SK-N-SH treated with all-trans-retinoic acid at 6 μM for 48 hours (cell line): ENCODE data around the gene PACSIN2.

Experiments used
- ATAC-seq: fragments of 200-7000 bp; cut with Tn5 transposase; 3 replicates; pipeline ENCODE4 v1.9.1; 2020; ENCODE audit warnings: mild to moderate bottlenecking, moderate library complexity
- ARNTL ChIP-seq: fragments of 450-650 bp; formaldehyde crosslinking; IDR thresholded peaks from 2 replicates; pipeline ENCODE4 v1.5.0; 2020; ENCODE audit warnings: low read depth, mild to moderate bottlenecking, moderate library complexity, borderline replicate concordance
- BACH2 ChIP-seq: fragments of 250-450 bp; sonication (Bioruptor Pico); IDR thresholded peaks from 2 replicates; pipeline ENCODE4 v1.9.0; 2021; ENCODE audit warnings: mild to moderate bottlenecking, borderline replicate concordance
- CREB5 ChIP-seq: fragments of 250-450 bp; sonication (Bioruptor Pico); IDR thresholded peaks from 2 replicates; pipeline ENCODE4 v1.5.1; 2020; ENCODE audit warnings: low read depth, mild to moderate bottlenecking, moderate library complexity
- CSDC2 ChIP-seq: fragments of 250-450 bp; sonication (Bioruptor Pico); IDR thresholded peaks from 2 replicates; pipeline ENCODE4 v1.5.0; 2020; ENCODE audit warnings: mild to moderate bottlenecking, moderate library complexity
- ESRRG ChIP-seq: fragments of 250-450 bp; sonication (Bioruptor Pico); IDR thresholded peaks from 2 replicates; pipeline ENCODE4 v1.6.1; 2021; ENCODE audit warnings: mild to moderate bottlenecking
- GLIS3 ChIP-seq: fragments of 250-450 bp; sonication (Bioruptor Pico); IDR thresholded peaks from 2 replicates; pipeline ENCODE4 v1.5.0; 2020; ENCODE audit warnings: mild to moderate bottlenecking, moderate library complexity
- ISL1 ChIP-seq: fragments of 250-450 bp; sonication (Bioruptor Pico); IDR thresholded peaks from 2 replicates; pipeline ENCODE4 v2.1.2; 2022; ENCODE audit warnings: mild to moderate bottlenecking, moderate library complexity
- OSR1 ChIP-seq: fragments of 250-450 bp; sonication (Bioruptor Pico); IDR thresholded peaks from 2 replicates; pipeline ENCODE4 v1.8.0; 2022; ENCODE audit warnings: moderate library complexity, mild to moderate bottlenecking, inconsistent platforms
- POU6F1 ChIP-seq: fragments of 250-450 bp; sonication (Bioruptor Pico); IDR thresholded peaks from 2 replicates; pipeline ENCODE4 v1.8.0; 2021; ENCODE audit warnings: low read depth, mild to moderate bottlenecking, moderate library complexity, borderline replicate concordance
- PPARA ChIP-seq: fragments of 250-450 bp; sonication (Bioruptor Pico); IDR thresholded peaks from 2 replicates; pipeline ENCODE4 v1.5.0; 2020; ENCODE audit warnings: mild to moderate bottlenecking, borderline replicate concordance
- RARB ChIP-seq: fragments of 250-450 bp; sonication (Bioruptor Pico); IDR thresholded peaks from 2 replicates; pipeline ENCODE4 v1.8.0; 2021; ENCODE audit warnings: mild to moderate bottlenecking, moderate library complexity
- TCF4 ChIP-seq: fragments of 250-450 bp; sonication (Bioruptor Pico); IDR thresholded peaks from 2 replicates; pipeline ENCODE4 v1.8.0; 2021; ENCODE audit warnings: mild to moderate bottlenecking, moderate library complexity, borderline replicate concordance
- TOX ChIP-seq: fragments of 250-450 bp; sonication (Bioruptor Pico); IDR thresholded peaks from 2 replicates; pipeline ENCODE4 v1.8.0; 2021; ENCODE audit warnings: mild to moderate bottlenecking, moderate library complexity, borderline replicate concordance
- ZC3H10 ChIP-seq: fragments of 250-450 bp; sonication (Bioruptor Pico); IDR thresholded peaks from 2 replicates; pipeline ENCODE4 v1.5.1; 2021; ENCODE audit warnings: mild to moderate bottlenecking, moderate library complexity
- ZFP3 ChIP-seq: fragments of 250-450 bp; sonication (Bioruptor Pico); IDR thresholded peaks from 2 replicates; pipeline ENCODE4 v1.5.0; 2020; ENCODE audit warnings: mild to moderate bottlenecking, moderate library complexity
- ZNF565 ChIP-seq: fragments of 450-650 bp; formaldehyde crosslinking; conservative IDR thresholded peaks from 2 replicates; pipeline ENCODE4 v1.5.0; 2020; ENCODE audit warnings: low read depth, mild to moderate bottlenecking, moderate library complexity
- ZNF70 ChIP-seq: fragments of 450-650 bp; formaldehyde crosslinking; IDR thresholded peaks from 2 replicates; pipeline ENCODE4 v1.5.0; 2020; ENCODE audit warnings: mild to moderate bottlenecking, moderate library complexity
- ZNF8 ChIP-seq: fragments of 450-650 bp; formaldehyde crosslinking; IDR thresholded peaks from 2 replicates; pipeline ENCODE4 v1.5.0; 2020; ENCODE audit warnings: mild to moderate bottlenecking, moderate library complexity
- TF ChIP-seq, protein P1 (sequence below): fragments of 250-450 bp; sonication (Bioruptor Pico); IDR thresholded peaks from 2 replicates; pipeline ENCODE4 v1.8.0; 2020; ENCODE audit warnings: mild to moderate bottlenecking, moderate library complexity, borderline replicate concordance
- TF ChIP-seq, protein P2 (sequence below): fragments of 250-450 bp; sonication (Bioruptor Pico); IDR thresholded peaks from 2 replicates; pipeline ENCODE4 v1.5.1; 2021; ENCODE audit warnings: mild to moderate bottlenecking, moderate library complexity

The PACSIN2 gene

DNA sequence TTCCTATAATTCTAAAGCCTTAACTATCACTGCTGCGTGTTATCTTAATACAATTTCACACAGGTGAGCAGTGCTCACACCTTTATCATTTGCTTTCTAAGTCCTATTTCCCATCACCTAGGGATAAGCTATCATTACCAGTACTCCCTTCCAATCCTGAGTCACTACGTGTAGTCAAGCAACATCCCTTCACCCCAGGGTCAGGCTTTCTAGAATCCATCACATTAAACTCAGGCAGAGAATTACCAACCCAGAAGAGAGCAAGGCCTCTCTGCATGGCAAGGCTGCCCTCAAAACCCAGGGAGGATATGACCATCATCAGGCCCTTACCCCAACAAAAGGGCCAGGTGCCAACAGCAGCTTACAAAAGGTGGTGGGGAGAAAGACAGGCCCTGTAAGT lies 9.8 kb downstream of the PACSIN2 start (continued):
- TF ChIP-seq, protein P1, sequence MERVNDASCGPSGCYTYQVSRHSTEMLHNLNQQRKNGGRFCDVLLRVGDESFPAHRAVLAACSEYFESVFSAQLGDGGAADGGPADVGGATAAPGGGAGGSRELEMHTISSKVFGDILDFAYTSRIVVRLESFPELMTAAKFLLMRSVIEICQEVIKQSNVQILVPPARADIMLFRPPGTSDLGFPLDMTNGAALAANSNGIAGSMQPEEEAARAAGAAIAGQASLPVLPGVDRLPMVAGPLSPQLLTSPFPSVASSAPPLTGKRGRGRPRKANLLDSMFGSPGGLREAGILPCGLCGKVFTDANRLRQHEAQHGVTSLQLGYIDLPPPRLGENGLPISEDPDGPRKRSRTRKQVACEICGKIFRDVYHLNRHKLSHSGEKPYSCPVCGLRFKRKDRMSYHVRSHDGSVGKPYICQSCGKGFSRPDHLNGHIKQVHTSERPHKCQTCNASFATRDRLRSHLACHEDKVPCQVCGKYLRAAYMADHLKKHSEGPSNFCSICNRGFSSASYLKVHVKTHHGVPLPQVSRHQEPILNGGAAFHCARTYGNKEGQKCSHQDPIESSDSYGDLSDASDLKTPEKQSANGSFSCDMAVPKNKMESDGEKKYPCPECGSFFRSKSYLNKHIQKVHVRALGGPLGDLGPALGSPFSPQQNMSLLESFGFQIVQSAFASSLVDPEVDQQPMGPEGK (CRISPR knock-in tag) = no peak
- no peak for TF ChIP-seq ZNF565 (CRISPR knock-in tag)
- TF ChIP-seq BACH2 (CRISPR knock-in tag) = no peak
- TF ChIP-seq, all 23 proteins: peak for 0

DNA sequence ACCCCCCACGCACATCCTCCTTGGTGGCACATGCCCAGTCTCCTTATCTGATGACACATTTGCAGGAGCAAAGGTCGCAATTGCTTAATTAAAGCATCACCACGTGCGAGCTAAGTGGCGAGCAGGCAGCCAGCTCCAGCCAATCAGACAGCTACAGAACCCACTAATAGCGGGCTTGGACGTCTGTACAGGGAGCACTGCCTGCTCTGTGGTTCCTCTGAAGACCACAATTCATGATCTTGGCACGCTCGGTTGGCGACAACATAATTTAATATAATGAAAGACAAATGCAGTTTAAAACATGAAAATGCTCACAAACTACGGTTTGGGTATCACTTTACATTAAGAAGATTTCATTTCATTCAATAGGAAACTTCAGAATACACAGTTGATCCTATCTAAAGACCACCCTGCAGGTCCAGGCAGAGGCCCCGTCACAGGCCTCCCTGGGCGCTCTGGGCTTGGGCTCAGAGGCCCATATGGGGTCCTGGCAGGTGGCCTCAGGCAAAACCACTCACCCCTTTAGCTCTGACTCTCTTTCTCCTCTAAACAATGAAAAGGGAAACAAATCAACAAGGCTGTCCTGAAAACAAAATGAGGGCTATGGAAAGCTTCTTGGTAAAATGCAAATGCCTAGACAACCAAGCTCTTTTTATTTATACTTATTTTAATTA lies 10.4 kb downstream of the PACSIN2 start:
- peak; percentile 65 for ATAC-seq
- no peak for TF ChIP-seq ZNF70 (CRISPR knock-in tag)
- no peak for TF ChIP-seq GLIS3 (CRISPR knock-in tag)
- no peak for TF ChIP-seq RARB (CRISPR knock-in tag)
- TF ChIP-seq ARNTL = no peak
- TF ChIP-seq TCF4 (CRISPR knock-in tag) = no peak
- no peak for TF ChIP-seq CREB5 (CRISPR knock-in tag)
- TF ChIP-seq ESRRG = no peak
- TF ChIP-seq BACH2 (CRISPR knock-in tag) = no peak
- TF ChIP-seq, protein P1 (CRISPR knock-in tag) = no peak

DNA sequence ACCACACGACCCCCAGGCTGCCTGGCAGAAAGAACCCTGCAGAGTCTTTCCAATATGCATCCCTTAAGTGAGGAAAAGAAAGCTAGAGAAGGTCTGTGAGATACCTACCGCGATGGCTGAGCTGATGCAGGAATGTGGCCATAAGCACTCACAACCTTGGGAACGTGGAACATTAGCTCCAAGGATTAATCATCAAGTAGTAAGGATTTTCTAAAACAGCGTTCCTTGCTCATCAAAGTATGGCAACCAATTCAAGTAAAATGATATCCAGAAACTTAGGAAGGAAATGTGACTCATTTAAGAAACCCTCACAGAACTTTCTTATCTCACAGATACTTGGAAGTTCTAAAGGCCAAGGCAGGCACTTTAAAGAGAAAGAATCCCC lies 12.8 kb downstream of the PACSIN2 start:
- TF ChIP-seq POU6F1 (CRISPR knock-in tag) (no peak), ARNTL (no peak), CREB5 (CRISPR knock-in tag) (no peak), TOX (CRISPR knock-in tag) (no peak), ZC3H10 (CRISPR knock-in tag) (no peak), TCF4 (CRISPR knock-in tag) (no peak), GLIS3 (CRISPR knock-in tag) (no peak), ZFP3 (CRISPR knock-in tag) (no peak), CSDC2 (no peak), ZNF565 (CRISPR knock-in tag) (no peak)

GRCh38 chr22:43001271-43002201 lies 13.4 kb downstream of the PACSIN2 start:
- peak; percentile 36 for ATAC-seq
- TF ChIP-seq, protein P2, sequence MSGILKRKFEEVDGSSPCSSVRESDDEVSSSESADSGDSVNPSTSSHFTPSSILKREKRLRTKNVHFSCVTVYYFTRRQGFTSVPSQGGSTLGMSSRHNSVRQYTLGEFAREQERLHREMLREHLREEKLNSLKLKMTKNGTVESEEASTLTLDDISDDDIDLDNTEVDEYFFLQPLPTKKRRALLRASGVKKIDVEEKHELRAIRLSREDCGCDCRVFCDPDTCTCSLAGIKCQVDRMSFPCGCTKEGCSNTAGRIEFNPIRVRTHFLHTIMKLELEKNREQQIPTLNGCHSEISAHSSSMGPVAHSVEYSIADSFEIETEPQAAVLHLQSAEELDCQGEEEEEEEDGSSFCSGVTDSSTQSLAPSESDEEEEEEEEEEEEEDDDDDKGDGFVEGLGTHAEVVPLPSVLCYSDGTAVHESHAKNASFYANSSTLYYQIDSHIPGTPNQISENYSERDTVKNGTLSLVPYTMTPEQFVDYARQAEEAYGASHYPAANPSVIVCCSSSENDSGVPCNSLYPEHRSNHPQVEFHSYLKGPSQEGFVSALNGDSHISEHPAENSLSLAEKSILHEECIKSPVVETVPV (CRISPR knock-in tag) = no peak
- TF ChIP-seq ISL1 (no peak), ZC3H10 (CRISPR knock-in tag) (no peak), OSR1 (CRISPR knock-in tag) (no peak), CREB5 (CRISPR knock-in tag) (no peak), ZFP3 (CRISPR knock-in tag) (no peak), ZNF70 (CRISPR knock-in tag) (no peak), PPARA (CRISPR knock-in tag) (no peak), ZNF8 (CRISPR knock-in tag) (no peak), RARB (CRISPR knock-in tag) (no peak), POU6F1 (CRISPR knock-in tag) (no peak)

More for the DNA sequence above, 12.8 kb downstream of the PACSIN2 start:
- ATAC-seq = peak; percentile 62
